Lung (tissue), 12 donors: ENCODE data around the gene AGMO. TPM values are rescaled to one million over a fixed set of nuclear protein-coding genes. Genes with fewer than 3 reads are reported as not detected.

Experiments
- ATAC-seq: fragments of 200-7000 bp; cut with Tn5 transposase; one replicate; pipeline ENCODE4 v1.9.1; 2020; ENCODE audit warnings: moderate number of reproducible peaks; ENCODE audit not compliant: insufficient read depth, low FRiP score
- DNase-seq, 3 donors: peaks; one replicate each; pipeline ENCODE4 v3.0.0-alpha.2; 2013 to 2017
- H3K27ac ChIP-seq, 2 donors: one replicate each; pipeline ENCODE4 v1.5.1; 2013; ENCODE audit warnings: mild to moderate bottlenecking in 2 of 2, moderate library complexity in 2 of 2, control low read depth in 1 of 2, inconsistent platforms in 1 of 2, low read depth in 1 of 2, low read length in 1 of 2
- H3K27me3 ChIP-seq, 3 donors: one replicate each; pipeline ENCODE4 v1.5.1; 2013; ENCODE audit warnings: low read length in 2 of 3; ENCODE audit not compliant: control insufficient read depth in 3 of 3, insufficient read depth in 3 of 3
- H3K36me3 ChIP-seq, 4 donors: one replicate each; pipeline ENCODE4 v1.5.1; 2013; ENCODE audit warnings: low read length in 4 of 4, mild to moderate bottlenecking in 1 of 4, moderate library complexity in 1 of 4; ENCODE audit not compliant: control insufficient read depth in 4 of 4, insufficient read depth in 4 of 4
- H3K4me1 ChIP-seq, 5 donors: one replicate each; pipeline ENCODE4 v1.5.1; 2013; ENCODE audit warnings: low read length in 5 of 5, mild to moderate bottlenecking in 2 of 5, moderate library complexity in 1 of 5; ENCODE audit not compliant: control insufficient read depth in 5 of 5, insufficient read depth in 5 of 5
- H3K4me3 ChIP-seq: one replicate; pipeline ENCODE4 v1.5.1; 2013; ENCODE audit warnings: mild to moderate bottlenecking, control low read depth, moderate library complexity
- H3K9ac ChIP-seq, 2 donors: one replicate each; pipeline ENCODE4 v1.5.1; 2013; ENCODE audit warnings: low read length in 2 of 2, control low read depth in 1 of 2; ENCODE audit not compliant: insufficient read depth in 1 of 2
- H3K9me3 ChIP-seq, 4 donors: one replicate each; pipeline ENCODE4 v1.5.1; 2013; ENCODE audit warnings: low read length in 3 of 4, mild to moderate bottlenecking in 1 of 4, moderate library complexity in 1 of 4; ENCODE audit not compliant: control insufficient read depth in 4 of 4, insufficient read depth in 3 of 4
- CTCF ChIP-seq: IDR thresholded peaks from 2 replicates; pipeline ENCODE4 v1.5.1; 2012; ENCODE audit warnings: mild to moderate bottlenecking; ENCODE audit errors: control extremely low read depth, extremely low read depth
- WGBS, 2 donors: extraction: QIAGEN DNeasy Blood & Tissue Kit; methylation state at CpG; one replicate each; pipeline ENCODE4 v1.1.7; 2013; 5-methylcytosine and 5-hydroxymethylcytosine counted together
- polyA plus RNA-seq, 2 donors: library from polyadenylated mRNA; stranded (reverse); fragments of 200-250 nt; gene quantifications; one replicate each; pipeline ENCODE4 v1.2.1, GENCODE V29; 2013
- total RNA-seq, 2 donors: library from RNA; depleted of rRNA in 1 of 2; stranded (reverse); fragments of >200 nt in 1 of 2; gene quantifications; one replicate each; pipeline ENCODE4 v1.2.1, GENCODE V29; 2014 to 2021
- donor health status: control.
- donor health status: control.
- donor health status: Bipolar disorder and iron deficiency.
- donor health status: healthy.
- donor health status: DM: yes; HTN: yes; CAD: no.

AGMO gene
- total and polyA plus RNA-seq, 4 donors: 0.03 to 0.74 (median 0.11) TPM

GRCh38 chr7:15559416-15559928 is 2.3 kb downstream of the AGMO start:
- DNase-seq: no peak
- H3K9me3 ChIP-seq: no peaks in the 10 kb centered on the region
- TF ChIP-seq CTCF: no peak
- H3K4me3 ChIP-seq: no peak overlapping the region
- H3K9ac ChIP-seq: no peak overlapping the region
- ATAC-seq: no peak
- no peaks in the 10 kb centered on the region for H3K27me3 ChIP-seq
- no peaks in the 10 kb centered on the region for H3K36me3 ChIP-seq
- H3K27ac ChIP-seq: no peak overlapping the region
- 63 to 71% methylated on average over 3 of the region's 3 CpGs for WGBS, 2 donors
- H3K4me1 ChIP-seq: peaks cover 0 to 10% (median 0%) of the 10 kb centered on the region in 5 donors

- H3K27ac ChIP-seq: no peak overlapping the region
- no peak overlapping the region for H3K9ac ChIP-seq
- no peak overlapping the region for H3K4me3 ChIP-seq
- no peaks in the 10 kb centered on the region for H3K9me3 ChIP-seq
- DNase-seq (no peak), ATAC-seq (no peak)
- peaks cover 0 to 10% (median 0%) of the 10 kb centered on the region in 5 donors for H3K4me1 ChIP-seq
- H3K27me3 ChIP-seq: no peaks in the 10 kb centered on the region
- H3K36me3 ChIP-seq: no peaks in the 10 kb centered on the region
- no peak for TF ChIP-seq CTCF
- 76 to 93% methylated on average over 2 of the region's 2 CpGs for WGBS, 2 donors
These were observed 3.1 kb downstream of the AGMO start for GRCh38 chr7:15558756-15559155.

- H3K27ac ChIP-seq: no peak overlapping the region
- H3K4me3 ChIP-seq: no peak overlapping the region
- ATAC-seq (no peak), DNase-seq (no peak)
- H3K4me1 ChIP-seq: peaks cover 0 to 10% (median 0%) of the 10 kb centered on the region in 5 donors
- no peaks in the 10 kb centered on the region for H3K9me3 ChIP-seq
- H3K27me3 ChIP-seq: no peaks in the 10 kb centered on the region
- no peak overlapping the region for H3K9ac ChIP-seq
- H3K36me3 ChIP-seq: no peaks in the 10 kb centered on the region
- no peak for TF ChIP-seq CTCF
These were observed 4.1 kb downstream of the AGMO start for GRCh38 chr7:15557686-15558085.

- peaks cover 0 to 10% (median 0%) of the 10 kb centered on the region in 5 donors for H3K4me1 ChIP-seq
- DNase-seq (no peak), ATAC-seq (no peak)
- no peak overlapping the region for H3K9ac ChIP-seq
- H3K27me3 ChIP-seq: no peaks in the 10 kb centered on the region
- TF ChIP-seq CTCF: no peak
- no peak overlapping the region for H3K4me3 ChIP-seq
- H3K36me3 ChIP-seq: no peaks in the 10 kb centered on the region
- H3K9me3 ChIP-seq: no peaks in the 10 kb centered on the region
- no peak overlapping the region for H3K27ac ChIP-seq
- 82 to 89% methylated on average over 8 of the region's 8 CpGs for WGBS, 2 donors
These were observed 4.6 kb downstream of the AGMO start for GRCh38 chr7:15557186-15557585.
